Activated naive CD4-positive, alpha-beta T cell treated with anti-CD3 and anti-CD28 coated beads for 36 hours (primary cell): ENCODE results near the gene ANTXRL. TPM values are rescaled to one million over a fixed set of nuclear protein-coding genes. Genes with fewer than 3 reads are reported as not detected.
"Not testable (repeated sequence)": the region's sequence is repeated elsewhere in the genome, so short reads cannot be mapped to it uniquely, and the experiment has no call there.

ENCODE experiments used
- CTCF ChIA-PET: fragments of 350-600 bp; sonication (Branson Sonifier 250); formaldehyde crosslinking; loops from one replicate; lab custom pipeline; 2021; ENCODE audit warnings: antibody characterized with exemption; lab: Charles Lee
- DNase-seq: peaks from one replicate; pipeline ENCODE4 v3.0.0-alpha.2; 2020
- H3K27ac Mint-ChIP-seq: one replicate; pipeline ENCODE4 v1.8.0; 2021; ENCODE audit warnings: mild to moderate bottlenecking, mixed read lengths
- H3K27me3 Mint-ChIP-seq: one replicate; pipeline ENCODE4 v1.8.0; 2021; ENCODE audit warnings: low read depth, mixed read lengths
- H3K36me3 Mint-ChIP-seq: one replicate; pipeline ENCODE4 v1.8.0; 2021; ENCODE audit warnings: low read depth, mixed read lengths
- H3K4me1 Mint-ChIP-seq: one replicate; pipeline ENCODE4 v1.8.0; 2021; ENCODE audit warnings: low read depth, mixed read lengths
- H3K4me3 Mint-ChIP-seq: one replicate; pipeline ENCODE4 v1.8.0; 2021; ENCODE audit warnings: mild to moderate bottlenecking, moderate library complexity, mixed read lengths
- H3K9me3 Mint-ChIP-seq: one replicate; pipeline ENCODE4 v1.8.0; 2021; ENCODE audit warnings: mixed read lengths
- intact Hi-C: fragments of 100-400 bp; cut with micrococcal nuclease; formaldehyde crosslinking; loops from one replicate; pipeline ENCODE4 v1.15.1; 2023
- total RNA-seq, 2 experiments: library from RNA; stranded (reverse); gene quantifications; one replicate each; pipeline ENCODE4 v1.2.3, GENCODE V29; 2021

Gene ANTXRL
- total RNA-seq, 2 experiments from 2014 or later, result not detected

- DNase-seq, H3K36me3 Mint-ChIP-seq, H3K4me1 Mint-ChIP-seq, CTCF ChIA-PET, H3K27ac Mint-ChIP-seq, intact Hi-C loops, H3K27me3 Mint-ChIP-seq, H3K9me3 Mint-ChIP-seq, H3K4me3 Mint-ChIP-seq: not testable (repeated sequence)
Observed at GRCh38 chr10:46249617-46250344, 37.0 kb upstream of the ANTXRL start.

- no peak for DNase-seq
- no peaks in the 10 kb centered on the region for H3K27me3 Mint-ChIP-seq
- CTCF ChIA-PET, result interaction anchor here (1.3 kb wide), 1 partner anchor 22 kb away, joined by 10 read pairs; no protein-coding TSS in a partner anchor
- peaks cover 4% of the 10 kb centered on the region for H3K4me1 Mint-ChIP-seq
- no peak overlapping the region for H3K4me3 Mint-ChIP-seq
- H3K36me3 Mint-ChIP-seq, result peaks cover 3% of the 10 kb centered on the region
- H3K9me3 Mint-ChIP-seq, result no peaks in the 10 kb centered on the region
- intact Hi-C loops, result no loop called here
- H3K27ac Mint-ChIP-seq, result no peak overlapping the region
Observed at GRCh38 chr10:46250481-46250880, 36.3 kb upstream of the ANTXRL start.

- H3K4me1 Mint-ChIP-seq, result peaks cover 5% of the 10 kb centered on the region
- H3K36me3 Mint-ChIP-seq, result peaks cover 3% of the 10 kb centered on the region
- no peaks in the 10 kb centered on the region for H3K9me3 Mint-ChIP-seq
- no peak overlapping the region for H3K4me3 Mint-ChIP-seq
- no peak for DNase-seq
- no peaks in the 10 kb centered on the region for H3K27me3 Mint-ChIP-seq
- CTCF ChIA-PET, result interaction anchor here (1.3 kb wide), 1 partner anchor 22 kb away, joined by 10 read pairs; no protein-coding TSS in a partner anchor
- intact Hi-C loops, result no loop called here
- no peak overlapping the region for H3K27ac Mint-ChIP-seq
Observed at GRCh38 chr10:46250898-46251856, 35.6 kb upstream of the ANTXRL start.

- no peaks in the 10 kb centered on the region for H3K9me3 Mint-ChIP-seq
- H3K27me3 Mint-ChIP-seq, result no peaks in the 10 kb centered on the region
- H3K4me3 Mint-ChIP-seq, result no peak overlapping the region
- H3K27ac Mint-ChIP-seq, result no peak overlapping the region
- CTCF ChIA-PET, result interaction anchor here (1.3 kb wide), 1 partner anchor 23 kb away, joined by 10 read pairs; no protein-coding TSS in a partner anchor
- intact Hi-C loops, result no loop called here
- DNase-seq, result no peak
- peaks cover 11% of the 10 kb centered on the region for H3K4me1 Mint-ChIP-seq
- H3K36me3 Mint-ChIP-seq, result peaks cover 3% of the 10 kb centered on the region
Observed at GRCh38 chr10:46251857-46252847, 34.6 kb upstream of the ANTXRL start.

- H3K4me3 Mint-ChIP-seq, result no peak overlapping the region
- DNase-seq, result no peak
- no peaks in the 10 kb centered on the region for H3K9me3 Mint-ChIP-seq
- peaks cover 3% of the 10 kb centered on the region for H3K36me3 Mint-ChIP-seq
- intact Hi-C loops, result no loop called here
- peaks cover 19% of the 10 kb centered on the region for H3K4me1 Mint-ChIP-seq
- CTCF ChIA-PET, result interaction anchor here (0.7 to 0.9 kb wide), 2 partner anchors 13 to 24 kb away, joined by 3 to 5 read pairs; no protein-coding TSS in a partner anchor
- H3K27me3 Mint-ChIP-seq, result no peaks in the 10 kb centered on the region
- H3K27ac Mint-ChIP-seq, result no peak overlapping the region
Observed at GRCh38 chr10:46253076-46254006, 33.5 kb upstream of the ANTXRL start.

- H3K27ac Mint-ChIP-seq, result no peak overlapping the region
- DNase-seq, result no peak
- CTCF ChIA-PET, result no interaction called here
- intact Hi-C loops, result no loop called here
- no peaks in the 10 kb centered on the region for H3K27me3 Mint-ChIP-seq
- H3K36me3 Mint-ChIP-seq, result peaks cover 5% of the 10 kb centered on the region
- H3K4me3 Mint-ChIP-seq, result no peak overlapping the region
- peaks cover 23% of the 10 kb centered on the region for H3K4me1 Mint-ChIP-seq
- H3K9me3 Mint-ChIP-seq, result no peaks in the 10 kb centered on the region
Observed at GRCh38 chr10:46254007-46254383, 32.8 kb upstream of the ANTXRL start.

GRCh38 chr10:46254467-46254866, 32.3 kb upstream of the ANTXRL start:
- Mint-ChIP-seq H3K27ac (no peak overlapping the region), H3K4me1 (peaks cover 23% of the 10 kb centered on the region), H3K27me3 (no peaks in the 10 kb centered on the region), H3K9me3 (no peaks in the 10 kb centered on the region), H3K4me3 (no peak overlapping the region), H3K36me3 (peaks cover 5% of the 10 kb centered on the region)
- DNase-seq, result no peak
- intact Hi-C loops, result no loop called here
- CTCF ChIA-PET, result interaction anchor here (1.3 to 1.7 kb wide), 2 partner anchors 14 to 18 kb away, joined by 3 to 4 read pairs; no protein-coding TSS in a partner anchor

- CTCF ChIA-PET, result interaction anchor here (0.9 to 2.1 kb wide), 6 partner anchors 10 to 224 kb away, joined by 3 to 7 read pairs (median 4); no protein-coding TSS in a partner anchor
- H3K27ac Mint-ChIP-seq, H3K4me3 Mint-ChIP-seq, H3K36me3 Mint-ChIP-seq, intact Hi-C loops, DNase-seq, H3K9me3 Mint-ChIP-seq, H3K27me3 Mint-ChIP-seq: not testable (repeated sequence)
- H3K4me1 Mint-ChIP-seq, result peaks cover 23% of the 10 kb centered on the region
Observed at GRCh38 chr10:46255210-46255609, 31.6 kb upstream of the ANTXRL start.

- Mint-ChIP-seq H3K4me3 (no peak overlapping the region), H3K36me3 (peaks cover 5% of the 10 kb centered on the region), H3K4me1 (peaks cover 30% of the 10 kb centered on the region), H3K9me3 (no peaks in the 10 kb centered on the region), H3K27me3 (no peaks in the 10 kb centered on the region), H3K27ac (peak overlapping the region; percentile 8)
- DNase-seq, result peak; percentile 73
- intact Hi-C loops, result loop anchor here (2.0 kb wide), 1 partner anchor 27 kb away; no protein-coding TSS in a partner anchor
- CTCF ChIA-PET, result interaction anchor here (0.8 to 2.1 kb wide), 8 partner anchors 9 to 224 kb away, joined by 3 to 7 read pairs (median 4); partner anchors contain the start of gene ANTXRL
Observed at GRCh38 chr10:46255801-46256747, 30.7 kb upstream of the ANTXRL start.

GRCh38 chr10:46257099-46257498, 29.7 kb upstream of the ANTXRL start:
- Mint-ChIP-seq H3K36me3 (peaks cover 8% of the 10 kb centered on the region), H3K4me3 (no peak overlapping the region), H3K4me1 (peaks cover 34% of the 10 kb centered on the region), H3K9me3 (no peaks in the 10 kb centered on the region), H3K27me3 (no peaks in the 10 kb centered on the region), H3K27ac (no peak overlapping the region)
- no peak for DNase-seq
- CTCF ChIA-PET, result interaction anchor here (1.4 to 2.1 kb wide), 2 partner anchors 8 to 9 kb away, joined by 3 to 7 read pairs; no protein-coding TSS in a partner anchor
- intact Hi-C loops, result loop anchor here (2.0 kb wide), 1 partner anchor 28 kb away; no protein-coding TSS in a partner anchor
